Stomach (tissue), 4 donors: ENCODE data around the gene CRACR2A.

Source experiments
- CTCF ChIP-seq, 7 experiments: fragments of 450-650 bp in 4 of 7; fragments of 200-600 bp in 3 of 7; sonication (generic) in 3 of 7; IDR thresholded peaks; one replicate each; pipeline ENCODE4 v1.5.1; 2016 to 2019; ENCODE audit warnings: antibody characterized with exemption in 7 of 7, control low read depth in 2 of 7, mild to moderate bottlenecking in 1 of 7
- POLR2A ChIP-seq, 4 donors: fragments of 450-650 bp; IDR thresholded peaks; one replicate each; pipeline ENCODE4 v1.6.1; 2016; ENCODE audit warnings: antibody characterized with exemption in 4 of 4, control low read depth in 2 of 4, mild to moderate bottlenecking in 1 of 4, moderate library complexity in 1 of 4
- POLR2AphosphoS5 ChIP-seq, 3 donors: sonication (generic); formaldehyde crosslinking; IDR thresholded peaks; one replicate each; pipeline ENCODE4 v1.6.1; 2016; ENCODE audit warnings: antibody characterized with exemption in 3 of 3

- TF ChIP-seq POLR2A (IDR thresholded peaks at IDR 0.05) (no peak), CTCF (IDR thresholded peaks at IDR 0.05) (no peak), POLR2AphosphoS5 (IDR thresholded peaks at IDR 0.05) (no peak)
Measured at GRCh38 chr12:3683670-3684069, 69.2 kb downstream of the CRACR2A start.
